HL-60/S4 treated with retinoic acid at 250 ng/mL for 4 days and 3 days (cell line): ENCODE measurements around the gene CD1D.

Experiments
- in situ Hi-C: fragments of 300-500 bp; cut with MboI; formaldehyde crosslinking; loops from 2 replicates; pipeline ENCODE4 v1.7.0; 2022; ENCODE audit warnings: low sequenced_read_pairs

CD1D gene

GRCh38 chr1:158180741-158181576 is at the start of gene CD1D:
Gene CD1D (plus strand): TSS chr1:158180895. CDS start chr1:158181102, 207 bp downstream.
- in situ Hi-C loops: no loop called here

DNA sequence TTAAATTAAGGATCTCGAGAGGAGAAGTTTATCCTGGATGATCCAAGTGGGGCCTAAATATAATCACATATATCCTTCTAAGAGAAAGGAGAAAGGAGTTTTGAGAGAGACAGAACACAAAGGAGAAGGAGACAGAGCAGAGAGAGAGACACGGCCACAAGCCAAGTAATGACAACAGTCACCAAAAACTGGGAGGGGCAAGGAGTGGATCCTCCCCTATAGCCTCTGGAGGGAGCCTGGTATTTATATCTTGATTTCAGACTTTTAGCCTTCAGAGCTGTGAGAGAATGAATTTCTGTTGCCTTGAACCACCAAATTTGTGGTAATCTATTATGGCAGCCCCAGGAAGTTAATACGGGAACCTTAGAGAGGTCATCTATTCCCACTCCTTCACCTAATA is 49.5 kb upstream of the CD1D start:
- in situ Hi-C loops: no loop called here

DNA sequence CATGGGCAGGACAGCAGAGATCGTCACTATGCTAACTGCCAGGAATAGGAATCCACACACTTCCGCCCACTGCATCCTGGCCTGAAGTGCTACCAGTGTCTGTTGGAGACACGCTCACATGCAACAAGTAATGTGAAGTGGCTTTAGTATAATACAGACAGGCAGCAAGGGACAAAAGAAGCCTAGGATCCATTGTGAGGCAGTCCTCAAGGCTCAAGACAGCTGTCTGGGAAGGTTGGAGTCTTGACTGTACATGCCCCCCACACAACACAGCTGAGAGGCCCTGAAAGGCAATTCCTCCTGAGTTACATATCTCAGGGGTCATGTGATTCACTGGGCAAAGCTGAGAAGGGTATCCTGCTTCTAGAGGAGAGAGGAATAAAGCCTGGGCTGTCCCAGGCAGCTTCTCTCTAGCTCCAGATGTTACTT is 39.9 kb upstream of the CD1D start:
- in situ Hi-C loops: no loop called here

GRCh38 chr1:158145173-158145719 is 35.4 kb upstream of the CD1D start:
- in situ Hi-C loops: no loop called here

GRCh38 chr1:158146165-158146564 is 34.5 kb upstream of the CD1D start:
- in situ Hi-C loops: no loop called here

GRCh38 chr1:158146739-158147138 is 34.0 kb upstream of the CD1D start:
- in situ Hi-C loops: no loop called here

GRCh38 chr1:158147401-158147800 is 33.3 kb upstream of the CD1D start:
- in situ Hi-C loops: no loop called here

DNA sequence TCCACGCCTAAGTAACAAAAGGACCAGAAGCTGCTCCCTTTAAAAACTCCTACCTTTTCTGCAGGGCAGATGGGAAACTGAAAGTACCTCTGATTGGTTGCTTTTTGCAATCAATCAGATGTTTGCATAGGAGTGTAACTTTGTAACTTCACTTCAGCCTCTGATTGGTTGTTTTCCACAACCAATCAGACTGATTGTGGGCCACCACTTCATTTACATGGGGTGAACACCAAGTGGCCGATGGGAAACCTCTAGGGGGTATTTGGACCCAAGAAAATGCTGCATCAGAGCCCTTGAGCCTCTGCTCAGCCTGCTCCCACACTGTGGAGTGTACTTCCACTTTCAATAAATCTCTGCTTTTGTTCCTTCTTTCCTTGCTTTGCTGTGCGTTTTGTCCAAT is 32.8 kb upstream of the CD1D start:
- in situ Hi-C loops: no loop called here

GRCh38 chr1:158148468-158148867 is 32.2 kb upstream of the CD1D start:
- in situ Hi-C loops: no loop called here

GRCh38 chr1:158149175-158149574 is 31.5 kb upstream of the CD1D start:
- in situ Hi-C loops: no loop called here

GRCh38 chr1:158149577-158150269 is 31.0 kb upstream of the CD1D start:
- in situ Hi-C loops: no loop called here

DNA sequence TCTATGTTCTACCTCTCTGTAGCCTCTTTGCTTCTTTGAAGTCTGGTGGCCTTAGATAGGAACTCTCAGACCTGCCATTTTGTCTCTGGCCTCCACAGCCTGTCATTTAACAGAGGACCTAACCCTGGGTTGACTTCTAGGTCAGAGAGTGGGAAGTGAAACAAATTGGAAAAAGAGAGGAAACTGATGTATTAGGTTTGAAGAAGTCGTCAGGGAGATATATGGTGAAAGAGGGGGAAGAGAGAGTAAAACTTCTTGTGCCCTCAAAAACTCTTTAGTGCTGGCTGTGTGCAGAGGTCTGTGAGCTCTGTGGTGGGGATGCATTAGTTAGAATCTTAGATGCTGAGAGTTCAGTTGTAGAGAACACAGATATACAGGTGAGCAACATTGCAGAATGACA is 30.2 kb upstream of the CD1D start:
- in situ Hi-C loops: no loop called here

DNA sequence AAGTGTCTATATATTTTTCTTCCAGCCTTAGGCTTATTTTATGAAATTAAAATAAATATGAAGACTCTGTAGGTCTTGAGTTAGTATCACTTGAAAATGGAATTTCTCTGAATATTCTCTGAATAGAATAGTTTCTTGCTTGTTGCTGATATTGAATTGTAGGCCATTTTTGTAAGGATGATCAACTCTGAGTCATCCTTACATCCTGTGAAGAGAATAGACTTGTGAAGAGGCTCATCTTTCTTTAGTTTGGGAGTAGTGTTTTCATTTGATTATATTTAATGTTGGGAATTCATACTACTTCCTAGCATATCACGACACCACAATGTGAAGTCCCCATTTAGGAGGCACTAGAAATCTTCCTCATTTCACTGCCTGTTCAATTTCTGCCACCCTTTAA is 27.5 kb upstream of the CD1D start:
- in situ Hi-C loops: no loop called here

DNA sequence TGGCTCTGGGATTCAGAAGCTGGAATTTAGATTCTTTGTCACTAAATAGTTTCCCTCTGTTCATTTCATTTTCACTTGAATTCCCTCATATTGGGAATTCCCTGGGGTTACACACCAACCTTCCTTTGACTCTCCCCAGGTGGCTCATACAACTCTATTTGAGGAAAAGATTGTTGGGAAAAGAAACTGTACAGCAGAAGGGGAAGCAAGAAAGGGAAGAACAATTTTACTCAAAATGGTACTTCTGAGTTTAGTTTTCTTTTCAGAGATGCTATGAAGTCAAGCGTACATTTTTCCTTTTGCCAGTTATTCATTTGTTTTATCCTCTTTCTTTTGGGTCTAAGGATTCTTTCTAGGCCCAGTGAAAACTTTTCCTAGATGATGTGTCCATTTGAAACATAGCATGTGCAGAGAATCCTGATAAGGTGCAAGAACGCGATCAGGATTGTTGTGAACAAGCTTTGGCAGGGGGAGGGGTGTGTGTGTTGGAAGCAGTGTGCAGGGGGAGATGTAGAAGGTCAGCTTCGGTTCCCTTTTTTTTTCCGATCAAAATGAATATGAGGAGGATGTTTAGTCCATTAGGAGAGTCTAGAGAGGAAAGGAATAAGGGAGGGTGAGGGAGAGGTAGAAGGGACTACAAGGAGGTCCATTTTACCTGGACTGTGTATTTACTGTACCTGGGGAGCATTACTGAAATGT is 26.8 kb upstream of the CD1D start:
- in situ Hi-C loops: no loop called here

GRCh38 chr1:158154501-158154900 is 26.2 kb upstream of the CD1D start:
- in situ Hi-C loops: no loop called here

GRCh38 chr1:158155673-158156072 is 25.0 kb upstream of the CD1D start:
- in situ Hi-C loops: no loop called here

GRCh38 chr1:158159597-158159996 is 21.1 kb upstream of the CD1D start:
- in situ Hi-C loops: no loop called here

DNA sequence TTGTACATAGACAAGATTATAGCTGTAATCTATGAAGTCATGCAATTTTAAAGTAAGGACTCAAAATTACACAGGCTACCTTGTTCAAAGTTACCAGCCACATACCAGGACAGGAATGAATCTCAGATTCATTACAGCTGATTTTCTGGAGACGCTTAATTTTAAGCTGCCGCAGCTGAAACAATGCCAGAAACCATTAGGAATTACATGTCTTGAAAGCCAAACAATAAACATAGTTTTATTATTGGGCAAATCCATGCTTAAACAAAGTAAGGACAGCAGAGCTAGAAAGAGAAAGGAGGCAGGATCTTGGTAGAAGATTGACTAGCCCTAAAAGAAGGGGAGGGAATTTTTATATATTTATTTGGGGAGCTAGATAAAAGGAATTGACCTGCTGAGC is 19.2 kb upstream of the CD1D start:
- in situ Hi-C loops: no loop called here

- in situ Hi-C loops: no loop called here
These were observed 17.4 kb upstream of the CD1D start for GRCh38 chr1:158163000-158163947.

GRCh38 chr1:158169105-158169504 is 11.6 kb upstream of the CD1D start:
- in situ Hi-C loops: no loop called here
